Measurements from ENCODE around the gene SOWAHA.

Gene SOWAHA

GRCh38 chr5:132825834-132826391 lies 12.8 kb downstream of the SOWAHA start:
- DNase-seq (ENCODE audit: low spot score): no peak

GRCh38 chr5:132826424-132827082 lies 13.5 kb downstream of the SOWAHA start:
- DNase-seq (ENCODE audit: low spot score): no peak

GRCh38 chr5:132827943-132828673 lies 15.0 kb downstream of the SOWAHA start:
- no peak for DNase-seq (ENCODE audit: low spot score)

- DNase-seq (ENCODE audit: low spot score): no peak
Measured at GRCh38 chr5:132828846-132829494, 15.9 kb downstream of the SOWAHA start.

- peak; percentile 93 for DNase-seq (ENCODE audit: low spot score)
Measured at GRCh38 chr5:132829742-132830435, 16.8 kb downstream of the SOWAHA start.

- peak; percentile 84 for DNase-seq (ENCODE audit: low spot score)
Measured at GRCh38 chr5:132830436-132831094, 17.5 kb downstream of the SOWAHA start, which contains the start of gene SHROOM1. Gene SHROOM1, minus strand, starts transcription at chr5:132830647. Its CDS starts 4,507 bp downstream, at chr5:132826140.

- DNase-seq (ENCODE audit: low spot score): no peak
Measured at GRCh38 chr5:132831095-132831860, 18.2 kb downstream of the SOWAHA start.

- DNase-seq (ENCODE audit: low spot score): no peak
Measured at GRCh38 chr5:132832612-132833011, 19.5 kb downstream of the SOWAHA start.

GRCh38 chr5:132834057-132834456 lies 21.0 kb downstream of the SOWAHA start:
- DNase-seq (ENCODE audit: low spot score): no peak

GRCh38 chr5:132836852-132837251 lies 23.8 kb downstream of the SOWAHA start:
- no peak for DNase-seq (ENCODE audit: low spot score)

- no peak for DNase-seq (ENCODE audit: low spot score)
Measured at GRCh38 chr5:132837868-132838267, 24.8 kb downstream of the SOWAHA start.

- no peak for DNase-seq (ENCODE audit: low spot score)
Measured at GRCh38 chr5:132838516-132839282, 25.6 kb downstream of the SOWAHA start.

GRCh38 chr5:132839426-132840301 lies 26.6 kb downstream of the SOWAHA start:
- DNase-seq (ENCODE audit: low spot score): no peak

GRCh38 chr5:132840313-132840712 lies 27.2 kb downstream of the SOWAHA start:
- DNase-seq (ENCODE audit: low spot score): no peak

- no peak for DNase-seq (ENCODE audit: low spot score)
Measured at GRCh38 chr5:132840896-132841295, 27.8 kb downstream of the SOWAHA start.

- DNase-seq (ENCODE audit: low spot score): no peak
Measured at GRCh38 chr5:132841305-132841704, 28.2 kb downstream of the SOWAHA start.

GRCh38 chr5:132848270-132848669 lies 35.2 kb downstream of the SOWAHA start:
- no peak for DNase-seq (ENCODE audit: low spot score)

- no peak for DNase-seq (ENCODE audit: low spot score)
Measured at GRCh38 chr5:132849347-132849746, 36.2 kb downstream of the SOWAHA start.

- DNase-seq (ENCODE audit: low spot score): no peak
Measured at GRCh38 chr5:132850066-132850465, 37.0 kb downstream of the SOWAHA start.

All from HuH-7.5 (cell line).